Measurements from ENCODE around the gene APOA4. TPM values are rescaled to one million over a fixed set of nuclear protein-coding genes. Genes with fewer than 3 reads are reported as not detected.

Gene APOA4
- total RNA-seq, 4 donors from 2014 or later: not detected

DNA sequence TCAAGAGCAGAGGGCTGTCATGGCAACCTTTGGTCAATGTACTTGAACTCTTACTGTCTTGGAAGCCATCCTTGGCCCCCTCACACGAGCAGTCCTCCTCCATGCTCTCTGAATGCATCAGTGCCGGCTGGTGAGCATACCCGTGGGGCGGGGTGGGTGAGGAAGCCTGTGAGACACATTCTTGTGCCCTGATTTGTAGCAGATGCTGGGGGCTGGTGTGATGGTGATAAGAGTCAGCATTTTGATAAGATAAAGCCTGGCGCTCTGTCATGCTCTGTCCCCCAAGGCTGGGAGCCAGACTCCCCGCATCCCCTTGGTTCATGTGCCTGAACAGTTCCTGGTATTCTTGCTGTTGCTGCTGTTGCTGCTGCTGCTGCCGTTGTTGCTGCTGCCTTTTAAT lies 34.8 kb upstream of the APOA4 start:
- 96 to 100% methylated on average over 3 to 7 of the region's 7 CpGs for WGBS, 2 donors (ENCODE audit: low coverage in 1 of 2)
- intact Hi-C loops (cut with DNase I; ENCODE audit: low total_unique reads) (no loop called here), in situ Hi-C loops (cut with MboI; ENCODE audit: low pct_ligation_motif_present in 1 of 4, low pct_unique_long_range_greater_than_20kb in 1 of 4, low sequenced_read_pairs in 3 of 4) (no loop called here)
- TF ChIP-seq EP300 (IDR thresholded peaks at IDR 0.05; ENCODE audit: low read depth) (no peak), POLR2A (IDR thresholded peaks at IDR 0.05) (no peak), POLR2AphosphoS5 (IDR thresholded peaks at IDR 0.05) (no peak)
- TF ChIP-seq, protein P1, sequence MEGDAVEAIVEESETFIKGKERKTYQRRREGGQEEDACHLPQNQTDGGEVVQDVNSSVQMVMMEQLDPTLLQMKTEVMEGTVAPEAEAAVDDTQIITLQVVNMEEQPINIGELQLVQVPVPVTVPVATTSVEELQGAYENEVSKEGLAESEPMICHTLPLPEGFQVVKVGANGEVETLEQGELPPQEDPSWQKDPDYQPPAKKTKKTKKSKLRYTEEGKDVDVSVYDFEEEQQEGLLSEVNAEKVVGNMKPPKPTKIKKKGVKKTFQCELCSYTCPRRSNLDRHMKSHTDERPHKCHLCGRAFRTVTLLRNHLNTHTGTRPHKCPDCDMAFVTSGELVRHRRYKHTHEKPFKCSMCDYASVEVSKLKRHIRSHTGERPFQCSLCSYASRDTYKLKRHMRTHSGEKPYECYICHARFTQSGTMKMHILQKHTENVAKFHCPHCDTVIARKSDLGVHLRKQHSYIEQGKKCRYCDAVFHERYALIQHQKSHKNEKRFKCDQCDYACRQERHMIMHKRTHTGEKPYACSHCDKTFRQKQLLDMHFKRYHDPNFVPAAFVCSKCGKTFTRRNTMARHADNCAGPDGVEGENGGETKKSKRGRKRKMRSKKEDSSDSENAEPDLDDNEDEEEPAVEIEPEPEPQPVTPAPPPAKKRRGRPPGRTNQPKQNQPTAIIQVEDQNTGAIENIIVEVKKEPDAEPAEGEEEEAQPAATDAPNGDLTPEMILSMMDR (IDR thresholded peaks at IDR 0.05): no peak
- H3K36me3 ChIP-seq: peaks cover 0 to 28% (median 14%) of the 10 kb centered on the region in 4 donors
- peaks cover under 1 to 18% (median 16%) of the 10 kb centered on the region in 4 donors for H3K4me1 ChIP-seq
- H3K27me3 ChIP-seq: no peaks in the 10 kb centered on the region
- H3K4me3 ChIP-seq: no peak overlapping the region
- DNase-seq: no peak
- no peaks in the 10 kb centered on the region for H3K9me3 ChIP-seq
- no peak overlapping the region for H3K27ac ChIP-seq

DNA sequence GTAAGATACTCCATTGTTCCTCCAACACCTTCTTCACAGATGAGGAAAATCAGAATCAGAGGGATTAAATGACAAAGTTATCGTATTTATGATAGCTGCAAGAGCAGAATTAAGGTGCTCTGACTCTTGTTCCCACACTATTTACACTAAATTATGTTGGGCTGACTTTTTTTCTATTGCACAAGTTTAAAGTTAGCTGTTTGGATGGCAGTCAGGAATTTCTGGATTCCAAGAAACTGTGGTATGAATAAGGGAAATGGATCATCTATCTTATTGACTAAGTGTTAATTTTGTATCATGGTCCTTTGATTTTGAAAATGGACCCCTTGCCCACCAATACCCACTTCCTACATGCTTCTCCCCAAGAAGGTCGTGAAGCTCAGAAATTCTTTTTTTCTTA lies 34.2 kb upstream of the APOA4 start:
- Histone ChIP-seq H3K36me3 (peaks cover 0 to 27% (median 12%) of the 10 kb centered on the region in 4 donors), H3K4me1 (peaks cover 3 to 24% (median 22%) of the 10 kb centered on the region in 4 donors), H3K27me3 (no peaks in the 10 kb centered on the region), H3K9me3 (no peaks in the 10 kb centered on the region), H3K4me3 (no peak overlapping the region), H3K27ac (no peak overlapping the region)
- WGBS, 2 donors (ENCODE audit: low coverage in 1 of 2): 88 to 100% methylated on average over 2 of the region's 2 CpGs
- TF ChIP-seq POLR2A (IDR thresholded peaks at IDR 0.05) (no peak), POLR2AphosphoS5 (IDR thresholded peaks at IDR 0.05) (no peak), EP300 (IDR thresholded peaks at IDR 0.05; ENCODE audit: low read depth) (no peak)
- TF ChIP-seq, protein P1 (IDR thresholded peaks at IDR 0.05): no peak
- intact Hi-C loops (cut with DNase I; ENCODE audit: low total_unique reads) (no loop called here), in situ Hi-C loops (cut with MboI; ENCODE audit: low pct_ligation_motif_present in 1 of 4, low pct_unique_long_range_greater_than_20kb in 1 of 4, low sequenced_read_pairs in 3 of 4) (no loop called here)
- DNase-seq: no peak

DNA sequence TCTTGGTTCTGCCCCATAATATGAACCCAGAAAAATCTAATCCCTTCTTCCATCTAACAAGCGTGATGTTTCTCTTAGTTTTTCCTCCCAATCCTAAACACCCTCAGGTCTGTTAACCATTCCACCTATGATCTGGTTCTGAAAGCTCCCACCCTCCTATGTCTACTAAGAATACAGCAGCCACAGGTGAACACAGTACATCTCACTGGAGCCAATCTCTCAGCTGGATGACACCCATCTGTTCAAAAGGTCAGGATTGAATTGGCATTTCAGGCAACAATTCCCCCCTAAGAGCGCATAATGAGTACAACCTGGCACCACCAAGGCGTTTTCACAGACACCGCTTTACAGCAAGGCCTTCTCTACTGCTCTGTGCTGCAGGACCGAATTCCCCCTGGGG lies 33.3 kb upstream of the APOA4 start:
- intact Hi-C loops (cut with DNase I; ENCODE audit: low total_unique reads) (no loop called here), in situ Hi-C loops (cut with MboI; ENCODE audit: low pct_ligation_motif_present in 1 of 4, low pct_unique_long_range_greater_than_20kb in 1 of 4, low sequenced_read_pairs in 3 of 4) (no loop called here)
- 93 to 94% methylated on average over 3 to 5 of the region's 5 CpGs for WGBS, 2 donors (ENCODE audit: low coverage in 1 of 2)

DNA sequence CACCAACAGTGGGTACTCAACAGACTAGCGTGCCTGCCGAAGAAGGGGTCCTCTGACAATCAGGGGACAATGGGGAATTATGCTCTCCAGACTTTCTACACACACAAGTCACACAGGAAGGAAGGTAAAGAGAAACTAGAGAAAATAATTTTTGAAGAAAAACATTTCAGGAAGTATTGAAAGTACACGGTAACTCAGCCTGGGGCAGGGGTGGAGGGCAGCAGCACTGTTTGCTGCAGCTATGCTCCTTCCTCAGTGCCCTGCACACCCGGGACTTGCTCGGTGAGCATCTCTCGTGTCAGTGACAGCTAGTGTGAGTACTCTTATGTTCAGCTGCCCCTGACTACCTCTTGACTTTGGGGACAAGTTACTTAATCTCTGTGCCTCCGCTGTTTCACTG lies 32.3 kb upstream of the APOA4 start:
- H3K27me3 ChIP-seq: no peaks in the 10 kb centered on the region
- H3K9me3 ChIP-seq: no peaks in the 10 kb centered on the region
- H3K4me3 ChIP-seq: no peak overlapping the region
- intact Hi-C loops (cut with DNase I; ENCODE audit: low total_unique reads): no loop called here
- in situ Hi-C loops (cut with MboI; ENCODE audit: low pct_ligation_motif_present in 1 of 4, low pct_unique_long_range_greater_than_20kb in 1 of 4, low sequenced_read_pairs in 3 of 4): no loop called here
- no peak for TF ChIP-seq POLR2A (IDR thresholded peaks at IDR 0.05)
- TF ChIP-seq, protein P1 (IDR thresholded peaks at IDR 0.05): no peak
- TF ChIP-seq POLR2AphosphoS5 (IDR thresholded peaks at IDR 0.05): no peak
- no peak for TF ChIP-seq EP300 (IDR thresholded peaks at IDR 0.05; ENCODE audit: low read depth)
- 93 to 96% methylated on average over 7 of the region's 7 CpGs for WGBS, 2 donors (ENCODE audit: low coverage in 1 of 2)
- no peak for DNase-seq
- no peak overlapping the region for H3K27ac ChIP-seq
- H3K36me3 ChIP-seq: peaks cover 0 to 18% (median 2%) of the 10 kb centered on the region in 4 donors
- peaks cover 14 to 41% (median 33%) of the 10 kb centered on the region in 4 donors for H3K4me1 ChIP-seq

More for the DNA sequence above, 33.3 kb upstream of the APOA4 start:
- Histone ChIP-seq H3K27ac (no peak overlapping the region), H3K9me3 (no peaks in the 10 kb centered on the region), H3K27me3 (no peaks in the 10 kb centered on the region), H3K36me3 (peaks cover 0 to 23% (median 7%) of the 10 kb centered on the region in 4 donors), H3K4me1 (peaks cover 10 to 33% (median 29%) of the 10 kb centered on the region in 4 donors), H3K4me3 (no peak overlapping the region)
- DNase-seq: no peak
- TF ChIP-seq EP300 (IDR thresholded peaks at IDR 0.05; ENCODE audit: low read depth): no peak
- TF ChIP-seq, protein P1 (IDR thresholded peaks at IDR 0.05): no peak
- TF ChIP-seq POLR2AphosphoS5 (IDR thresholded peaks at IDR 0.05): no peak
- no peak for TF ChIP-seq POLR2A (IDR thresholded peaks at IDR 0.05)
